SK-N-SH treated with all-trans-retinoic acid at 6 μM for 48 hours (cell line): ENCODE results near the gene RASL11B.

Experiments
- ATAC-seq: fragments of 200-7000 bp; cut with Tn5 transposase; 3 replicates; pipeline ENCODE4 v1.9.1; 2020; ENCODE audit warnings: mild to moderate bottlenecking, moderate library complexity
- ARNTL ChIP-seq: fragments of 450-650 bp; formaldehyde crosslinking; IDR thresholded peaks from 2 replicates; pipeline ENCODE4 v1.5.0; 2020; ENCODE audit warnings: low read depth, mild to moderate bottlenecking, moderate library complexity, borderline replicate concordance
- BACH2 ChIP-seq: fragments of 250-450 bp; sonication (Bioruptor Pico); IDR thresholded peaks from 2 replicates; pipeline ENCODE4 v1.9.0; 2021; ENCODE audit warnings: mild to moderate bottlenecking, borderline replicate concordance
- CSDC2 ChIP-seq: fragments of 250-450 bp; sonication (Bioruptor Pico); IDR thresholded peaks from 2 replicates; pipeline ENCODE4 v1.5.0; 2020; ENCODE audit warnings: mild to moderate bottlenecking, moderate library complexity
- ESRRG ChIP-seq: fragments of 250-450 bp; sonication (Bioruptor Pico); IDR thresholded peaks from 2 replicates; pipeline ENCODE4 v1.6.1; 2021; ENCODE audit warnings: mild to moderate bottlenecking
- PPARA ChIP-seq: fragments of 250-450 bp; sonication (Bioruptor Pico); IDR thresholded peaks from 2 replicates; pipeline ENCODE4 v1.5.0; 2020; ENCODE audit warnings: mild to moderate bottlenecking, borderline replicate concordance
- RARB ChIP-seq: fragments of 250-450 bp; sonication (Bioruptor Pico); IDR thresholded peaks from 2 replicates; pipeline ENCODE4 v1.8.0; 2021; ENCODE audit warnings: mild to moderate bottlenecking, moderate library complexity
- TCF4 ChIP-seq: fragments of 250-450 bp; sonication (Bioruptor Pico); IDR thresholded peaks from 2 replicates; pipeline ENCODE4 v1.8.0; 2021; ENCODE audit warnings: mild to moderate bottlenecking, moderate library complexity, borderline replicate concordance
- TOX ChIP-seq: fragments of 250-450 bp; sonication (Bioruptor Pico); IDR thresholded peaks from 2 replicates; pipeline ENCODE4 v1.8.0; 2021; ENCODE audit warnings: mild to moderate bottlenecking, moderate library complexity, borderline replicate concordance
- ZC3H10 ChIP-seq: fragments of 250-450 bp; sonication (Bioruptor Pico); IDR thresholded peaks from 2 replicates; pipeline ENCODE4 v1.5.1; 2021; ENCODE audit warnings: mild to moderate bottlenecking, moderate library complexity
- ZFP3 ChIP-seq: fragments of 250-450 bp; sonication (Bioruptor Pico); IDR thresholded peaks from 2 replicates; pipeline ENCODE4 v1.5.0; 2020; ENCODE audit warnings: mild to moderate bottlenecking, moderate library complexity
- ZFP30 ChIP-seq: fragments of 450-650 bp; formaldehyde crosslinking; IDR thresholded peaks from 2 replicates; pipeline ENCODE4 v1.5.0; 2022; ENCODE audit warnings: mild to moderate bottlenecking, moderate library complexity
- ZNF565 ChIP-seq: fragments of 450-650 bp; formaldehyde crosslinking; conservative IDR thresholded peaks from 2 replicates; pipeline ENCODE4 v1.5.0; 2020; ENCODE audit warnings: low read depth, mild to moderate bottlenecking, moderate library complexity
- ZNF8 ChIP-seq: fragments of 450-650 bp; formaldehyde crosslinking; IDR thresholded peaks from 2 replicates; pipeline ENCODE4 v1.5.0; 2020; ENCODE audit warnings: mild to moderate bottlenecking, moderate library complexity
- TF ChIP-seq, protein P1 (sequence below): fragments of 250-450 bp; sonication (Bioruptor Pico); IDR thresholded peaks from 2 replicates; pipeline ENCODE4 v1.5.1; 2021; ENCODE audit warnings: mild to moderate bottlenecking, moderate library complexity
- TF ChIP-seq, protein P2 (sequence below): fragments of 250-450 bp; sonication (Bioruptor Pico); IDR thresholded peaks from 2 replicates; pipeline ENCODE4 v1.5.0; 2020; ENCODE audit warnings: mild to moderate bottlenecking, moderate library complexity
- TF ChIP-seq, protein P3 (sequence below): fragments of 250-450 bp; sonication (Bioruptor Pico); IDR thresholded peaks from 2 replicates; pipeline ENCODE4 v1.8.0; 2021; ENCODE audit warnings: low read depth, mild to moderate bottlenecking, moderate library complexity, borderline replicate concordance
- TF ChIP-seq, protein P4 (sequence below): fragments of 250-450 bp; sonication (Bioruptor Pico); IDR thresholded peaks from 2 replicates; pipeline ENCODE4 v1.5.1; 2020; ENCODE audit warnings: low read depth, mild to moderate bottlenecking, moderate library complexity

The RASL11B gene

DNA sequence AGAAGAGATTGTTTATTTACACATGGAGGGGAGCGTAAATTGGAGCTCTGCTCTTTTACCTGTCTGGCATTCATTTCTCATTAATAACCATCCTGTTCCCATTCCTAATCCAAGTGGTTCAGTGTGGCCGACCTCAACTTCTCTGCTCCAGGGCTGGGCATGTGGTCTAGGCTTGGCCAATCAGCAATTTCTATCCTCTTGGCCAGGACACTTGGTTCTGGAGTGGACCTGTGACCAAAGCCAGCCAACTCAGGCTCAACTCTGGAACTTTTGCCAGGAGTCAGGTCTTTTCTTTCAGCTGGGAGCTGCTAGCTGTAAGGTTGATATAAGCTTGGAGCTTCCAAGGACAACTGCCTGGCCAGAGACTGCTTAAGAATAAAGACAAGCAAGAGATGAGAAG, 15.6 kb upstream of the RASL11B start:
- TF ChIP-seq ZFP30 (CRISPR knock-in tag) (no peak), ESRRG (no peak), ZNF565 (CRISPR knock-in tag) (no peak), ZC3H10 (CRISPR knock-in tag) (no peak), TOX (no peak), PPARA (CRISPR knock-in tag) (no peak), ZNF8 (CRISPR knock-in tag) (no peak), TCF4 (CRISPR knock-in tag) (no peak), ZFP3 (CRISPR knock-in tag) (no peak), BACH2 (no peak), RARB (CRISPR knock-in tag) (no peak), ARNTL (CRISPR knock-in tag) (no peak)
- TF ChIP-seq, protein P1, sequence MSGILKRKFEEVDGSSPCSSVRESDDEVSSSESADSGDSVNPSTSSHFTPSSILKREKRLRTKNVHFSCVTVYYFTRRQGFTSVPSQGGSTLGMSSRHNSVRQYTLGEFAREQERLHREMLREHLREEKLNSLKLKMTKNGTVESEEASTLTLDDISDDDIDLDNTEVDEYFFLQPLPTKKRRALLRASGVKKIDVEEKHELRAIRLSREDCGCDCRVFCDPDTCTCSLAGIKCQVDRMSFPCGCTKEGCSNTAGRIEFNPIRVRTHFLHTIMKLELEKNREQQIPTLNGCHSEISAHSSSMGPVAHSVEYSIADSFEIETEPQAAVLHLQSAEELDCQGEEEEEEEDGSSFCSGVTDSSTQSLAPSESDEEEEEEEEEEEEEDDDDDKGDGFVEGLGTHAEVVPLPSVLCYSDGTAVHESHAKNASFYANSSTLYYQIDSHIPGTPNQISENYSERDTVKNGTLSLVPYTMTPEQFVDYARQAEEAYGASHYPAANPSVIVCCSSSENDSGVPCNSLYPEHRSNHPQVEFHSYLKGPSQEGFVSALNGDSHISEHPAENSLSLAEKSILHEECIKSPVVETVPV (CRISPR knock-in tag), result no peak
- TF ChIP-seq, protein P2, sequence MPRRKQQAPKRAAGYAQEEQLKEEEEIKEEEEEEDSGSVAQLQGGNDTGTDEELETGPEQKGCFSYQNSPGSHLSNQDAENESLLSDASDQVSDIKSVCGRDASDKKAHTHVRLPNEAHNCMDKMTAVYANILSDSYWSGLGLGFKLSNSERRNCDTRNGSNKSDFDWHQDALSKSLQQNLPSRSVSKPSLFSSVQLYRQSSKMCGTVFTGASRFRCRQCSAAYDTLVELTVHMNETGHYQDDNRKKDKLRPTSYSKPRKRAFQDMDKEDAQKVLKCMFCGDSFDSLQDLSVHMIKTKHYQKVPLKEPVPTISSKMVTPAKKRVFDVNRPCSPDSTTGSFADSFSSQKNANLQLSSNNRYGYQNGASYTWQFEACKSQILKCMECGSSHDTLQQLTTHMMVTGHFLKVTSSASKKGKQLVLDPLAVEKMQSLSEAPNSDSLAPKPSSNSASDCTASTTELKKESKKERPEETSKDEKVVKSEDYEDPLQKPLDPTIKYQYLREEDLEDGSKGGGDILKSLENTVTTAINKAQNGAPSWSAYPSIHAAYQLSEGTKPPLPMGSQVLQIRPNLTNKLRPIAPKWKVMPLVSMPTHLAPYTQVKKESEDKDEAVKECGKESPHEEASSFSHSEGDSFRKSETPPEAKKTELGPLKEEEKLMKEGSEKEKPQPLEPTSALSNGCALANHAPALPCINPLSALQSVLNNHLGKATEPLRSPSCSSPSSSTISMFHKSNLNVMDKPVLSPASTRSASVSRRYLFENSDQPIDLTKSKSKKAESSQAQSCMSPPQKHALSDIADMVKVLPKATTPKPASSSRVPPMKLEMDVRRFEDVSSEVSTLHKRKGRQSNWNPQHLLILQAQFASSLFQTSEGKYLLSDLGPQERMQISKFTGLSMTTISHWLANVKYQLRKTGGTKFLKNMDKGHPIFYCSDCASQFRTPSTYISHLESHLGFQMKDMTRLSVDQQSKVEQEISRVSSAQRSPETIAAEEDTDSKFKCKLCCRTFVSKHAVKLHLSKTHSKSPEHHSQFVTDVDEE (CRISPR knock-in tag), result no peak
- TF ChIP-seq, protein P3, sequence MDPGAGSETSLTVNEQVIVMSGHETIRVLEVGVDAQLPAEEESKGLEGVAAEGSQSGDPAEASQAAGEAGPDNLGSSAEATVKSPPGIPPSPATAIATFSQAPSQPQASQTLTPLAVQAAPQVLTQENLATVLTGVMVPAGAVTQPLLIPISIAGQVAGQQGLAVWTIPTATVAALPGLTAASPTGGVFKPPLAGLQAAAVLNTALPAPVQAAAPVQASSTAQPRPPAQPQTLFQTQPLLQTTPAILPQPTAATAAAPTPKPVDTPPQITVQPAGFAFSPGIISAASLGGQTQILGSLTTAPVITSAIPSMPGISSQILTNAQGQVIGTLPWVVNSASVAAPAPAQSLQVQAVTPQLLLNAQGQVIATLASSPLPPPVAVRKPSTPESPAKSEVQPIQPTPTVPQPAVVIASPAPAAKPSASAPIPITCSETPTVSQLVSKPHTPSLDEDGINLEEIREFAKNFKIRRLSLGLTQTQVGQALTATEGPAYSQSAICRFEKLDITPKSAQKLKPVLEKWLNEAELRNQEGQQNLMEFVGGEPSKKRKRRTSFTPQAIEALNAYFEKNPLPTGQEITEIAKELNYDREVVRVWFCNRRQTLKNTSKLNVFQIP, result no peak
- TF ChIP-seq, protein P4, sequence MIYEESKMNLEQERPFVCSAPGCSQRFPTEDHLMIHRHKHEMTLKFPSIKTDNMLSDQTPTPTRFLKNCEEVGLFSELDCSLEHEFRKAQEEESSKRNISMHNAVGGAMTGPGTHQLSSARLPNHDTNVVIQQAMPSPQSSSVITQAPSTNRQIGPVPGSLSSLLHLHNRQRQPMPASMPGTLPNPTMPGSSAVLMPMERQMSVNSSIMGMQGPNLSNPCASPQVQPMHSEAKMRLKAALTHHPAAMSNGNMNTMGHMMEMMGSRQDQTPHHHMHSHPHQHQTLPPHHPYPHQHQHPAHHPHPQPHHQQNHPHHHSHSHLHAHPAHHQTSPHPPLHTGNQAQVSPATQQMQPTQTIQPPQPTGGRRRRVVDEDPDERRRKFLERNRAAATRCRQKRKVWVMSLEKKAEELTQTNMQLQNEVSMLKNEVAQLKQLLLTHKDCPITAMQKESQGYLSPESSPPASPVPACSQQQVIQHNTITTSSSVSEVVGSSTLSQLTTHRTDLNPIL (CRISPR knock-in tag), result no peak
- ATAC-seq, result no peak

DNA sequence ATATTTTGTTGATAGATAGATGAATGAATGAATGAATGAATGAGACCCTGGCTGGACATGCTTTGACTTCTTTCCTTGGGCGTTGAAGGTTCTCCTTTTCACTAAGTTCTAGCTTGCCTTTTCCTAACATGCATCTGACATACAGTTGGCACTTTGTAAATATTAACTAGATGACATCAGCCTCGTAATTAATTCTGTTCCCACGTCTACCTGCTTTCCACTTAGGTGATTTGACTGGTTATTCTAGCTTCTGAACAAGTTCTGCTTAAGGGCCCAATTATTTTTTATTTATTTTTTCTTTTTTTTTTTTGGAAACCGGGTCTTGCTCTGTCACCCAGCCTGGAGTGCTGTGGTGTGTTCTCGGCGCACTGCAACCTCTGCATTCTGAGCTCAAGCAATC, 13.9 kb upstream of the RASL11B start:
- no peak for ATAC-seq
- TF ChIP-seq, protein P1 (CRISPR knock-in tag), result no peak
- TF ChIP-seq, protein P3, result no peak
- TF ChIP-seq ZNF8 (CRISPR knock-in tag) (no peak), CSDC2 (CRISPR knock-in tag) (no peak), ZC3H10 (CRISPR knock-in tag) (no peak)
- TF ChIP-seq, protein P4 (CRISPR knock-in tag), result no peak
